Hepatocyte (in vitro differentiated cells): ENCODE results near the gene CARD11.

Experiments
- CTCF ChIP-seq: fragments of 200-600 bp; sonication (generic); IDR thresholded peaks from 2 replicates; pipeline ENCODE4 v1.5.1; 2016; ENCODE audit warnings: antibody characterized with exemption, mild to moderate bottlenecking; ENCODE audit not compliant: poor library complexity
- EZH2 ChIP-seq: fragments of 200-600 bp; sonication (generic); IDR thresholded peaks from 2 replicates; pipeline ENCODE4 v1.6.1; 2016; ENCODE audit warnings: antibody characterized with exemption, mild to moderate bottlenecking, borderline replicate concordance
- EZH2phosphoT487 ChIP-seq: fragments of 200-600 bp; sonication (generic); IDR thresholded peaks from one replicate; pipeline ENCODE4 v1.6.1; 2018; ENCODE audit warnings: antibody characterized with exemption, mild to moderate bottlenecking, low read depth, moderate library complexity; ENCODE audit not compliant: unreplicated experiment, severe bottlenecking

- TF ChIP-seq CTCF (no peak), EZH2 (no peak), EZH2phosphoT487 (no peak)
Observed at GRCh38 chr7:2924866-2925840, 118.5 kb downstream of the CARD11 start.
